Stimulated activated CD4-positive, alpha-beta T cell treated with anti-CD3 and anti-CD28 coated beads, Interleukin-4, amount 100 ng/mL, for 48 hours (primary cell): ENCODE measurements around the gene TMEM168.
"Not testable (repeated sequence)": the region's sequence is repeated elsewhere in the genome, so short reads cannot be mapped to it uniquely, and the experiment has no call there.

Experiments
- DNase-seq, 2 donors: peaks; one replicate each; pipeline ENCODE4 v3.0.0-alpha.2; 2020; ENCODE audit warnings: low read depth in 2 of 2

Gene TMEM168

DNA sequence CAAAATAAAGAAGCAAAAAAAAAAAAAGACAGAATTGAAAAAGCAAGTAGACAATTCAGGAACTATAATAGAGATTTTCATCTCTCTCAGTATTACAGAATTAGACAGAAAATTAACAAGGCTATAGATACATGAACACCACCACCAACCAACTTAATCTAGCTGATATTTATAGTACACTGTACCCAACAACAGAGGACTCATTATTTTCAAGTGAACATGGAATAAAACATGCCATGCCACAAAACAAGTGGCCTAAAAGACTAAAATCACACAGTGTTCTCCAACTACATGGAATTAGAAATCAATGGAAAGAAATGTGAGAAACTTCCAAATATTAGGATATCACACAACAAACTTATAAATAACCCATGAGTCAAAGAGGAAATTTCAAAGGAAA is 9.1 kb downstream of the TMEM168 start:
- DNase-seq: no peak

DNA sequence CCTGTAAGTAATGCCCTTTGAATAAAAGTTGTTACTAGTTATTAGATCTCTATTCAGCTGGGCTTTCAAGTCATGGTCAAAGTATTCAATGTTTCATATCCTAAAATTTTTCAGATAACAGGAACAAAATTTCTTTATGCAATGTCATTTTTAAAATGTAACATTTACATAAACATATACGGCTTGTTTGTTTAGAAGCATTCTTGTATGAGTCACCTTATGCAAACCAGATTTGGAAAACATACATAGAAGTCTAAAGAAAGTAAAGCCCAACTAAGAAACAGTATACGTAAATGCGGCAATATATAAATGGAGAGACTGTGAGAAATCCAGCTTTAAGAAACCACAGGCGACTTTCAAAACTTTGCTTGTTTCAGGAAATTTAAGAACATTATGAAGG is 10.5 kb downstream of the TMEM168 start:
- DNase-seq: no peak

GRCh38 chr7:112777406-112777805 is 12.8 kb downstream of the TMEM168 start:
- no peak for DNase-seq

DNA sequence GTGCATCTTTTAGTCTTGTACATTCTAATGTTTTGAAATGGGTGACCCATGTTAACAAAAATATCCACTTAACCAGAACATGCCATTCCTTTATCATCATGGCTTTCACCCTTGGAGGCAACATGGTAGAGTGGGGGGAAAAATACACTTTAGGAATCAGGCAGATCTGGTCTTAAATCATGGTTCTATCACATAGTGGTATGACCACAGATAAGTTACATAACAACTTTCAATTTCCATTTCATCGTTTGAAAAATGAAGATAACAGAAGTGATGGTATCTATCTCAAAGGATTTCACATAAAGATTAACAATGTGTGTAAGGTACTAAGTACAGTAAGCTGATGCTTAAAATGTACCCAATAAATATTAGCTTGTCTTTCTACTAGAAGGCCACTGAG is 19.0 kb downstream of the TMEM168 start:
- DNase-seq: no peak

DNA sequence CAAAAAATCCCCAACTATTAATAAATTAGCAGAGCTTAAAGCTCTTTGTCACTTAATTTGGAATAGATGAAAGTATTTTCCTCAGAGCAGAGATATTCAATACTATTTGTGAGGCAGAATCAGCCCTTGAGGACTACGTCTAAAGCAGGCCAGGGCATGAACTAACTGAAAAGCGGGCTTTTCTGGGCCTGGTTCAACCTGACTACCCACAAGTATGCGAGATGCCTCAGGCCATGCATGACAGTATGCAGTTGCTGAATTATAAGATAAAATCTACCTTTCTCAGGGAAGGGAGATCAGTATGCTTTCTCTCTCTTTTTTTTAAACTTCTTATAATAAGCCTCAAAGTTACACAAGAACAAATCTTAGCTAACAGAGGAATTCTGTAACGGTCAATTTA is 20.1 kb downstream of the TMEM168 start:
- DNase-seq: no peak

DNA sequence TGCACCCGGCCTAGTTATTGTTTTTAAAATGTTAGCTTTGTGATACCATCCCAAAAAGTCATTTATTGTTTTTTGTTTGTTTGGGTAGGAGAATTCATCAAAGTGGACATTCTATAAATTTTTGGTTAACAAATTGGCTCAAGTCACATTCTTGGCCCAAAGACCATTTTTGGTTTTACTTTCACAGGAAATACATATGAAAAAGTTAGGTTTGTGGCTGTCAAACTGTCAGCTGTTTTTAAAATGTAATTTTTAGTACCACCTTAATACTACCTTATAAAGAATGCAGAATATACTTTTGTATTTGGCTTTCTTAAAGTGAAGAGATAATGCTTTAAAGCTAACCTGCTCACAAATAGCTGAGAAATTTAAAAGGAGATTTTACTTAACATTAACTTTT is 25.1 kb downstream of the TMEM168 start:
- no peak for DNase-seq

GRCh38 chr7:112763996-112764395 is 26.2 kb downstream of the TMEM168 start:
- DNase-seq: no peak

DNA sequence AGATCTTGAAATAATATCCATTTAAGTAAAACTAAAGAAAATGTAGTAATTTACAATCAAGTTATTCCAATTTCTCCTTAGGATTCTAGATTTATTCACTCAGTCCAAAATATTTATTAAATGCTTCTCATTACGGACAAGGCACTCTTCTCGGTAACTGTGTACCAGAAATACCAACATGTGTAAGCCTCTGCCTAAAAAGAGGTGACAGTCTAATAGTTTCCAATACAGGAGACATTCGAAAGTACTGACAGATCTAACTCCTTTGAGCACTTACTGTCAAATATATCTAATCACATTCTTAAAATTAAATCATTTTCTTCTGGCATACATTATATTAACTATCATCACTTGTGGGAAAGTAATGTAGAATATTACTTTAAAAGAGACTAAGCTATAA is 26.9 kb downstream of the TMEM168 start:
- DNase-seq: no peak

GRCh38 chr7:112759905-112760304 is 30.3 kb downstream of the TMEM168 start:
- DNase-seq: no peak

DNA sequence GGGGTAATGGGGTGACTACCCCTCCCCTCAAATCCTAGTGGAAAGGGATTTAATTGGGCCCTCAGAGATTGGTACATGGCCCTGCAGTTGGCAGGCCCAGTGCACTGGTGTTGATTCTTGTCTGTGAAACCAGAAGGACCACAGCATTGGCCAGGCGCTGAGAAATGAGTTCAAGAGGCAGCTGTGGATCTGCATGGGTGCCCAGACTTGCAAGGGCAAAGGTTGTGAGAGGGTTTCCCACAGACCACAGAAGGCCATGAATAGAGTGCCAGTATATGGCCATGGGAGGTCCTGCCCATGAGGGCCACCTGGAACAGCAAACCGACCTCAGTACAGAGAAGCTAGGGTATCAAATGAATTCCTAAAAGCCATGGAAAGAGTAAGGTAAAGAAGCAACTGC is 32.9 kb downstream of the TMEM168 start:
- DNase-seq: no peak

- DNase-seq: no peak
Measured at GRCh38 chr7:112753298-112753697, 36.9 kb downstream of the TMEM168 start.

- no peak for DNase-seq
Measured at GRCh38 chr7:112752576-112752975, 37.6 kb downstream of the TMEM168 start.

DNA sequence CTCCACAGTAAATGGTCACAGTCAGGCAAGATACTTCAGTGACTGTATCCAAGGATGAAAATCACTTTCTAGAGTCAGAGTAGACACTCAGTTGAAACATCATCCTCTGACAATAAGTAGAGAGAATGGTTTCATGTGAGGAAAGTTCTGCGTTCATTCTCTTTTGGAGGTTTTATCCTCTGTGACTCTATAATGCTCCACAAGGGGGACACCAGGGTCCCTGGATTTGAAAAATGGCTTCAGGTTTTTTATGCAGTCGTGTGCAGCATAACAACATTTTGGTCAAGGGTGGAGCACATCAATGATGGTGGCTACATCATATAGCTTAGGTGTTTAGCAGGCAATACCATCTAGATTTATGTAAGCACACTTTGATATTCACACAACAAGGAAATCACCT is 40.4 kb downstream of the TMEM168 start:
- DNase-seq: no peak

GRCh38 chr7:112748381-112748780 is 41.8 kb downstream of the TMEM168 start:
- no peak for DNase-seq

GRCh38 chr7:112745635-112746034 is 44.6 kb downstream of the TMEM168 start:
- DNase-seq: no peak

- DNase-seq: no peak
Measured at GRCh38 chr7:112744818-112745217, 45.4 kb downstream of the TMEM168 start.

DNA sequence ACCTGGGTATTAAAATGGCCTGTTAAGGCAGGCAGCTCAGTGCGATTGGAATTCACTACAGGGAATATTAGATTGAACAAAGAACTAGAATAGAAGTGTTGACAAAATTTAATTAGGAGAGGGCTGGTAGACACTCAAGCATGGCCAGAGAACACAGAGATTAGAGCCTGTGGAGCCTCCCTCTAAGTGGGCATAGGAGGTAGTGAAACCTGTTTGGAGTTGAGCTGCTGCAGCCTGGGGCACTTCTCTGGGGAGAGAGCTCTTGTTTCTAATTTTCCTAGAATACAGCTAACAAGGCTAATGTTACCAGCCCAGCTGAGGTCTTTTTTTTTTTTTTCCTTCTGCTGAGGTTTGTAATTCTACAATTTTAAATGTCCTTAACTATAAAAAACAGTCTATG is 46.4 kb downstream of the TMEM168 start:
- no peak for DNase-seq

GRCh38 chr7:112740667-112741066 is 49.5 kb downstream of the TMEM168 start:
- DNase-seq: no peak

DNA sequence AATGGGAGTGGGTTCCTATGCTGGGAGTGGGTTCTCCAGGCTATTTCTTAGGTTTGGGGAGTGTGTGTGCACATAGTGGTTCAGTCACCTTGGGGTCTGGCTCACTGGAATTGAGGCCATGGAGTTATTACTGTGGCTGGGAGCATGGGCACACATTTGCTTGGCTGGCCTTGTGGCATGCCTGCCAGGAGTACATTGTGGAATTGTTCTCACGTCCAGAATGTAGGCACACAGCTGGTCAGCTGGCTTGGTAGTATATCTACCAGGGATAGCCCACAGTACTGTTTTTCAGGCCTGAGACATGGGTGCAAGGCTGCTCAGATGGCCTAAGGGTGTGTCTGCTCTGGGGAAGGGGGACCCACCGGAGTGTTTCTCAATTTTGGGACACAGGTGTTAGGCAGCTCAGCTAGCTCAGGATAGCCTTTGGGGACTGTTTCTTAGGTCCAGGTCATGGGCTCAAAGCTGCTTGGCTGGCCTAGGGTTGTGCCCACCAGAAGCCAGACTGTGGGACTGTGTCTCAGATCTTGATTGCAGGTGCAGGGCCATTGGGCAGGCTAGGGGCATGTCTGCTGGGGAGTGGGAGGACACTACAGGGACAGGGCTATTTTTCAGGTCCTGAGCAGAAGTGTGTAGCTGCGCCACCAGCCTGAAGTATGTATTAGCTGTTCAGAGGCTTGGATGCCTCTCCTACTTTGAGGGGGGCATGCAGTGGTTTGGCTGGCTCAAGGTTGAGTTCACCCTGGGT is 50.6 kb downstream of the TMEM168 start:
- DNase-seq: no peak

DNA sequence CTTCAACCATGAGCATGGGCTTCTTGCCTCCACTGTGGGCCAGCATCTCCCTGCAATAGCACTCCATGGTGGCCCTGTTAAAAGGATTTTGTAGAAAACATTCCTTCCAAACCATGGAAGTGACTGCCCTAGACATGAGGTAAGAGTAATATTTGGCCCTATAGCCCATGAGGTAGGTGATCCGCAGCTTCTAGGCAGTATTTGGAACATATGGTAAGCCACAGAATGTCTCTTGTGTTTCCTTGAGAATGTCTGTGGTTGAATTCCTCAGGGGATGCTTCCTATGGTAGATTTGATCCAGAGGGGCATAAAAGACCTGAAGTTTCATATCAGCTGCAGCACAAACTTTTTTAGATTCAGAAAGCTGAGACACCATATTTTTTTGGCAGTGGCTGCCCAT is 54.9 kb downstream of the TMEM168 start:
- no peak for DNase-seq

DNA sequence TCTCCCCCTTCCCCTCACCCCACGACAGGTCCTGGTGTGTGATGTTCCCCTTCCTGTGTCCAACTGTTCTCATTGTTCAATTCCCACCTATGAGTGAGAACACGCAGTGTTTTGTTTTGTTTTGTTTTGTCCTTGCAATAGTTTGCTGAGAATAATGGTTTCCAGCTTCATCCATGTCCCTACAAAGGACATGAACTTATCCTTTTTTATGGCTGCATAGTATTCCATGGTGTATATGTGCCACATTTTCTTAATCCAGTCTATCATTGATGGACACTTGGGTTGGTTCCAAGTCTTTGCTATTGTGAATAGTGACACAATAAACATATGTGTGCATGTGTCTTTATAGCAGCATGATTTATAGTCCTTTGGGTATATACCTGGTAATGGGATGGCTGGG is 58.9 kb downstream of the TMEM168 start:
- DNase-seq: not testable (repeated sequence)

- no peak for DNase-seq
Measured at GRCh38 chr7:112726076-112726475, 64.1 kb downstream of the TMEM168 start.

DNA sequence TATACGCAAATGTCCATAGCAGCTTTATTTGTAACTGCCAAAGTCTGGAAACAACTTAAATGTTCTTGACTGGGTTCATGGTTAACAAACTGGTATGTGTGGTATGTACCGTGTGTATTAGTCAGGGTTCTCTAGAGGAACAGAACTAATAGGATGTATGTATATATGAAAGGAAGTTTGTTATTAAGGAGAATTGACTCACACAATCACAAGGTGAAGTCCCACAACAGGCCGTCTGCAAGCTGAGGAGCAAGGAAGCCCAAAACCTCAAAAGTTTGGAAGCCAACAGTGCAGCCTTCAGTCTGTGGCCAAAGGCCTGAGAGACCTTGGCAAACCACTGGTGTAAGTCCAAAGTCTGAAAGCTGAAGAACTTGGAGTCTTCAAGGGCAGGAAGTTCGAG is 66.8 kb downstream of the TMEM168 start:
- no peak for DNase-seq

GRCh38 chr7:112721366-112721765 is 68.8 kb downstream of the TMEM168 start:
- DNase-seq: no peak
